HG02943 (cell line): ENCODE measurements around the gene ATP7A.
"Not testable (repeated sequence)": the region's sequence is repeated elsewhere in the genome, so short reads cannot be mapped to it uniquely, and the experiment has no call there.

Experiments
- ATAC-seq: cut with Tn5 transposase; IDR thresholded peaks from one replicate; pipeline ENCODE4 v1.9.1; 2021; ENCODE audit warnings: mild to moderate bottlenecking, low read depth, moderate library complexity; ENCODE audit not compliant: unreplicated experiment

ATP7A gene

DNA sequence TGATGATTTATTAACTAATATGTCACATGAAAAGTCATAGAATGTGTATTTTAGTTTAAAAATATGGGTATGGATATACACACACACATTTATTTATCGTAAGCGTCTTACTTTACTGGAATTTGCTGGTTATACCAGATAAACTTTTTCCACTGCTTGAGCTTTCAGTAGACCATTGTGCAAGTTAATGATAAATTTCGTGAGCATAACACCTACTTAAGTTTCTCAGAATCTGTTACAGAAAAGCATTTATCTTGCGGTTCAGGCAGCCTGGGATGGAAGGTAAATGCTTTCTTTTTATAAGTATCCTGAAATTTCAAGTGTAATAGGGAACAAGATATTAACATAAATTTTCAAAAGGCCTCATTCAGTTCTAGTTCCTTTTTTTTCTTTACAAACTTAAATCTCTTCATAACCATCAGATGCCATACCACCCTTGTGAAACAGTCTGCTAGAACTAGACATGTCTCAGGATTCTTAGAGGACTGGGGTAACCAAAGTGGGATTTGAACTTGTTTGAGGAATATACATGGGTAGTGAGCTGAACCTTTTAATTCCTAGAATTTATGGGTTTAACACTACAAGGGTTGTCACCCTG is 27.7 kb downstream of the ATP7A start:
- no peak for ATAC-seq

DNA sequence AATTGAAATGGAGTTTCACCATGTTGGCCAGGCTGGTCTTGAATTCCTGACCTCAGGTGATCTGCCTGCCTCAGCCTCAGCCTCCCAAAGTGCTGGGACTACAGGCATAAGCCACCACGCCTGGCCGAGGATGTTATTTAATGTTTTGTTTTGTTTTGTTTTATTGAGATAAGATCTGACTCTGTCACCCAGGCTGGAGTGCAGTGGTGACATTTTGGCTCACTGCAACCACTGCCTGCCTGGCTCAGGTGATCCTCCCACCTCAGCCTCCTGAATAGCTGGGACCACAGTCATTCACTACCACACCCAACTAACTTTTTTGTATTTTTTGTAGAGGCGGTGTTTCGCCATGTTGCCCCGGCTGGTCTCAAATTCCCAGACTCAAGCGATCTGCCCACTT is 34.5 kb downstream of the ATP7A start:
- ATAC-seq, result not testable (repeated sequence)

DNA sequence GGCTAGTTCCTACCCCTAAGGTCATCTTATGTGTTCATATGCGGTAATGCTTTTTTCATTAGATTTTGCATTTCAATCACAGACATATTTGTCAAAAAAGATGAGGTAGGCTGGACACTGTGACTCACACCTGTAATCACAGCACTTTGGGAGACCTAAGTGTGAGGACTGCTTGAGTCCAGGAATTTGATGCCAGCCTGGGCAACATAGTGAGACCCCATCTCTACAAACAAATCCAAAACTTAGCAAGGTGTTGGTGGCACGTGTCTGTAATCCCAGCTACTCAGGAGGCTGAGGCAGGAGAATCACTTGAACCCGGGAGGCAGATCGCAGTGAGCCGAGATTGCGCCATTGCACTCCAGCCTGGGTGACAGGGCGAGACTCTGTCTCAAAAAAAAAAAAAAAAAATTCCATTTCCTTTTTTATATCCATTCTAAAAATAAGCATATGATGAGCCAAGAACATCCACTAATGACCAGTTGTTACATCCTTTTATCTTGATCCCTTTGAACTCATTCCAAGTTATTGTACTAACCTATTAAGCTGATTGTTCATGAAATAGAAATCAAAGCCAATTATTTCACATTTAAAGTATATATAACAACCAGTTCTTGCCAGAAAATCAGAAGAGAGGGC is 35.5 kb downstream of the ATP7A start:
- ATAC-seq, result no peak

DNA sequence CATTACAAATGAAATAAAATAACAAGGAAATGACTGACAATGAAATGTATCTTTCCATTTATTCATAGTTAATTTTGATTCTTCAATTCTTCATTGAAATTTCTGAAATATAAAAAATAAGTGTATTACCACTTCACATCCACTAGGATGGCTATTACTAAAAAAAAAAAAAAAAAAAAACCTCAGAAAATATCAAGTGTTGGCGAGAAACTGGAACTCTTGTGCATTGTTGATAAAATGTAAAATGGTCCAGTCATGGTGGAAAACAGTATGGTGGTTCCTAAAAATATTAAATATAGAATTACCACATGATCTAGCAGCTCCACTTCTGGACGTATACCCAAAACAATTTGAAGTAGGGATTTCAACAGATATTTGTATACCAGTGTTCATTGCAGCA is 36.1 kb downstream of the ATP7A start:
- no peak for ATAC-seq

DNA sequence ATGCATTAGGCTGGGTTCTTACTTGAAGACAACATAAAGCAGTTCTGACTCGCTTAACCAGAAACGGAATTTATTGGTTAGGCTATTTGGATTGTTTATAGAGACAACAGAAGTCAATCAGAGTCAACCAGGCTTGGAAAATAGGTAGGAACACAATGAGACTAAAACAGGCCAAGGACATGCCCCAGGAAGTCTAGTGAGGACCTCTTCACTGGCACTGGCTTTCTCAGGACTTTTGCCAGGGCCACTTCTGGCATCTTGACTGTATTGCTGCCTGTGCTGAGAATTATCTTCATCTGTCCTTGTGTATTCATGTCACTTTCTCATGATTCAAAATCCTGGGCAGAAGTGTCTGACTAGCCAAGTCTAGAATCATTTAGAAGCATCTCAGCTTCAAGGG is 39.3 kb downstream of the ATP7A start:
- ATAC-seq, result no peak

DNA sequence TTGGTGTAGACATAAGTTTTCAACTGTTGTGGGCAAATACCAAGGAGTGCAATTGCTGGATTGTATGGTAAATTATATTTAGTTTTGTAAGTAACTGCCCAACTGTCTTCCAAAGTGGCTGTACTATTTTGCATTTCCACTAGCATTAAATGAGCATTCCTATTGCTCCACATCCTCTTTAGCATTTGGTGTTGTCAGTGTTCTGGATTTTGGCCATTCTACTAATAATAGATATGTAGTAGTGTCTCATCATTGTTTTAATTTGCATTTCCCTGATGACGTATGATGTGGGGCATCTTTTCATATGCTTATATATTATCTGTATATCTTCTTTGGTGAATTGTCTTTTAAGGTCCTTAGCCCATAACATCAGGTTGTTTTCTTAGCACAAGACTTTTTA is 41.7 kb downstream of the ATP7A start:
- ATAC-seq, result no peak

DNA sequence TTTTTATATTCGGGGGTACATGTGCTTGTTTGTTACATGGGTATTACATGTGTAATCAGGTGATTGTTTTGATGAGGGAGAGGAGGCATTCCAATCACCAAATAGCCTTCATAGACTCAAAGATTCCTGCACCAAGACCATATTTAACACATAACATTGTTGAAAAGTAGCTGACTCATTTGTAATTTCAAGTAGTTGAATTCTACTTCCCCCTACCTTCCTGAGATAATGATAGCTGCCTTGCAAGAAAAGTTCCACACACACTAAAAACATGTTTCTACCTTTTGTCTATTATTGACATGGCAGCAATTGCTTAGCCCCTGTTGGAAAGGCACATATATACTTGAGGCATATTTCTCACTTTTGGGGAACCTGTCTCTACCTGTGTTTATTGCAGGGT is 42.8 kb downstream of the ATP7A start:
- no peak for ATAC-seq

DNA sequence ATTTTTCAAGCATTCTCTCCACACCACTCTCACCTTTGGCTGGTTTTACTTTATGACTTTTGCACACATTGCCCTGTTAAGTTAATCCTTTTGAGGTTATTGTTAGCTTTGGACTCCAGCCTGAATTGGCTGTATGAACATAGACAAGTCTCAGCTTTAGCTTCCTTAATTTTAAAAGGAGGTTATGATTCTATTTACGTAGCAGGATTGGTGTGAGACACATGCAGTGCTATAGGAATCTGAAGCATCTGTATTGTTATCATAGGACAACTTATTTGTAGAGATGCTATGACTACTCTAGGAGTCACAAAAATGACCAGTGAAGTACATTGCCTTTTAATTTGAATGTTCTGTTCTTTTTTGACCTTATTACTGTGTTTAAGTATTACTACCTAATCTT is 43.2 kb downstream of the ATP7A start:
- no peak for ATAC-seq

DNA sequence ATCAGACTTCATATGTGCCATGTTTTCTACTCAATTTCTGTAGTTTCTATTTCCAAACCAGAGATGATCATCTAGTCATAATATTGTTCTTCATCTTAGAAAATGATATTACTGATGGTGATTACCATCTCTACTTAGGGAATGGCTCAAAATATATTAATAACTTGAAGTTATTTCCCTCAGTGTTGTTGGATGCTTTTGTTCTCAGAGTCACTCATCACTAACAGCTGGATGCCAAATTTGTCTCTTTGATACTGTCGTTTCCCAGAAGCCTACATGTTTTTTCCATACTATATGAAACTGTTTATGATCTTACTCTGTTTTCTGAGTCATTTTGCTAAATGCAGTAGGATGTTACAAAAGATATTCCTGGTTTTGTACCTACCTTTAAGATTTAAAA is 50.1 kb downstream of the ATP7A start:
- no peak for ATAC-seq

DNA sequence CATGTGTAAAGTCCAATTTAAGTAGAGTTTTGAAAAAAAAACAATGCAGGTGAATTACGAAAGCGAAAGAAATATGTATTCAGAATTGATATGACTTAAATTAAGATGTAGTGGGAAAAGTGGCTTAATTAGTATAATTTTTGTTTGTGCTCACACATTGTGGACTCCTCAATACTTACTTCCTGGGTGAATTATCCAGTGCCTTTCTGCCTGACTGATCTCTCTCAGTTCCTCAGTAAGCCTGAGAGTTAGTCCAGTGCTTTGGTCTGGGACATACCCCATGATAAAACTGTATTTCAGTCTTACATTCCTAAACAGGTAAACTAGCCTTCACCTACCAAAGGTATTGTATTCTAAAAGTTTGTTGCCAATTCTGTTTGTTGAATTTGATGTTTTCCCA is 50.6 kb downstream of the ATP7A start:
- ATAC-seq, result no peak

DNA sequence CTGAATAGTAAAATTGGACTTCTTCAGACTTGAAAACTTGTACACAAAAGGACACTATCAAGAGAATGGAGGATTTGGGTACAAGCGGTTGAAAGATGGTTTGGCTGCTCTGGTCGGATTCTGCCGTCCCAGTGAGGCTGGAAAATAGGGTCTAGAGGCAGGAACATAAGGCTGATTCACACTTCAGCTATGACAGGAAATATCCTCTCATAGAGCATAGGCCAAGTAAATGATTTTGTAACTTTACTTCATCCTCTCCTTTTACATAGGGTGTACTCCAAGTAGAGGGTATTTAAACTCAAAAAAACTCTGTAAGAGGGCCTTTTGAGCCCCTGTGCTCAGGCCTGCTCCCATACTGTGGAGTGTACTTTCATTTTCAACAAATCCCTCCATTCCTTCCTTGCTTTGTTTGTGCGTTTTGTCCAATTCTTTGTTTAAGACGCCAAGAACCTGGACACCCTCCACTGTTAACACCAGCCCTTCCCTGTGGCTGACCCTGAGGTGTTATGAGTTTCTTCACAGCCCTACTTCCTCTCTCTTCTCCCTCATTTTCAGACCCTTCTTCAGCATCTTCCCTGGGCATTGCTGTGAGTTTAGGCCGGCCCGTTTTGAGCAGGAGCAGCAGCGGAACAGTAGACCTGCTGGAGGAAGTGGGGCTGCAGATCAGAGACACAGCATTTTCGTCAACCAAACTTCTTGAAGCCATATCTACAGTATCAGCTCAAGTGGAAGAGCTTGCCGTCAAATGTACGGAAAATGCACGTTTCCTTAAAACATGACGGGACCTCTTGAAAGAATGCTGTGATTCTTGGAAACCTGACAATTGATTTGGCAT is 51.8 kb downstream of the ATP7A start:
- no peak for ATAC-seq

DNA sequence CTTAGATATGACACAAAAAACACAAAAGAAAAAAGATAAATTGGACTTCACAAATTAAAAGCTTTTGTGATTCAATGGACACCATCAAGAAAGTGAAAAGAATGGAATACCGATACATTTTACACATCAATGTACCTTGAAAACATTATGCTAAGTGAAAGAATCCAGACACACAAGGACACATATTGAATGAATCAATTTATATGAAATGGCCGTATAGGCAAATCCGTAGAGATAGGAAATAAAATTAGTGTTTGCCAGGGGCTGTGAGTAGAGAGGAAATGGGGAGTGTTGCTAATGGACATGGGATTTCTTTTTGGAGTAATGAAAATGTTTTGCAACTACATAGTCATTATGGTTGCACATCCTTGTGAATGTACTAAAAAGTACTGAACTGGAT is 55.9 kb downstream of the ATP7A start:
- no peak for ATAC-seq

DNA sequence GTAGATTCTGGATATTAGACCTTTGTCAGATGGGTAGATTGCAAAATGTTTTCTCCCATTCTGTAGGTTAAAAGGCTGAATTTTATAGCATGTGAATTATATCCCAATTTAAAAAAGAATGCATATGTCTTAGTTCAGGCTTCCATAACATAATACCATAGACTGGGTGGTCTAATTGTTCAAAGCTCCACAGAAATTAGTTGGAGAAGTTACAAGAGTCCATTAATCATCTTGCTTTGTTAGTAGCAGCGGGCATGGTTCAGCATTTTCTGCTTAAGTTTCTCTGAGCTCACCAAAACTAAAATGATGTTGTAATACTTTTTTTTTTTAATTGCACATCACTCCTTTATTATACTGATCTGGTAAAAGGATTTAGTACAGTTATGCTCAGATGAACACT is 57.1 kb downstream of the ATP7A start:
- ATAC-seq, result no peak

DNA sequence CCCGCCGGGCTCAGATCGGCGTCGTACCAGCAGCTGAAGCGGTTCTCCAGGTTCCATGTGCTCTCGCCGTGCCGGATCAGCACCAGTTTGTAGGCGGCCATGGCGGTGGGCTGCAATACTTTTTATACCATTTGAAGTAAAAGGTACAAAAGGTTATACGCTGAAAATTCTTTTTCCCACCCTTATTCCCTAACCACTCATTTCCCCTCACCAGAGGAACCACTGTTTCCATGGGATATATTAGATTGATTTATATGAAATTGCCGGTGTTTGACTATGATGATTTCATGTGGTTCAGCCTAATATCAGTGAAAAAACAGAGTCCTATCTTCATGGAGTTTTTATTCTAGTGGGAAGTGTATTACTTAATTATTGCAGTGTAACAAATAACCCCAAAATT is 59.0 kb downstream of the ATP7A start, which contains the start of gene PGAM4:
Gene PGAM4 (minus strand): TSS at position 101 of the 400 bp plus-strand sequence. CDS start 0 bp downstream, at position 101.
- ATAC-seq, result no peak

DNA sequence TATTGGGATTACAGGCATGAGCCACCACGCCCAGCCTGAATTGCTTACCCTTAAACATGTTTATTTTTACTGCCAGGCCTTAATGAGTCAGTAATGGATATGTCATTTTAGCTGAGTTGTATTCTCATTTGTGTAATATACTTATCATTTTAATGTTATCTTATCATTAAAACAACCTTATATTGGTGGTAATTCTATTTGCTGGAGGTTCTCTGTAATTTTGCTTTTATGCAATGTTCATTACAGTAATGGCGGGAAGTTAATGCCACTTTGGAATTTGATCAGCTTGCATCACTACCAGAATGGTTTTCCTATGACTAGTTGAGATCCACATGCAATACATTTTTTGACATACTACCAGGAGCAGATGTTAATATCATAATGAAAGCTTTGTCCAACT is 65.3 kb downstream of the ATP7A start:
- ATAC-seq, result no peak

DNA sequence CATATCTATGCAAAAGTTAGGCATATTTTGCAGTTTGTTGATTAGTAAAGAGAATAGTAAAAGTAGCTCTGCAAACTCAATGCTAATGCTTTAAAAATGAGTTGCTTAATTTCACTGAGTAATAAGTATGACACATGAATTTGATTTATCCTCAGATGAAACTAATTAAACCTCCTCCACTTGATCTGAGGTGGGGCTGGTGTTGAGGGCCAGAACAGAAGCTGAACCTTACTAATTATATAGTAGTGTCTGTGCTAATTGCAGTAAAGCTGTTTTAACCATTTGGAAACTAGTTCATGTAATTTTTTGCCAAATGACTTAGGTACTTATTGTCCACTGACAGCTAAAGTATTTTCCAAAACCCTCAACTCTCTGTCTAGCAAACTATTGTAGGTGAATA is 66.6 kb downstream of the ATP7A start:
- ATAC-seq, result no peak

DNA sequence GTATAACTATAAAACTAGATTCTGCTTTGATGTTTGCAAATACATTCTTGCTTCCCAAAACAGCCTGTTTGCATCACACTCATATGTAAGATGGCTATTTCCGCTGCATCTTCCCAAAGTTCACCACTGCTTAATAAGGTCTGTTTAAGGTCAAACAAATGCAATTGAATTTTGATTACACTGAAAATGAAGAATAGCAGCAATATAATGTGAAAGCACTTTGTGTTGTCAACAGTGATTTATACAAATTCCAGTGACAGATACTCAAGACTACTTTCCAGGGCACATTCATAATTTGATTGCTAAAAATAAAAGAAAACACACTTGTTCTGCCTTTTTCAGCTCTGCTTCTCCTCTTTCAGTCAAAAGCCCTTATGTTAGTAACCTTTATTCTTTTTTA is 67.0 kb downstream of the ATP7A start:
- ATAC-seq, result no peak

DNA sequence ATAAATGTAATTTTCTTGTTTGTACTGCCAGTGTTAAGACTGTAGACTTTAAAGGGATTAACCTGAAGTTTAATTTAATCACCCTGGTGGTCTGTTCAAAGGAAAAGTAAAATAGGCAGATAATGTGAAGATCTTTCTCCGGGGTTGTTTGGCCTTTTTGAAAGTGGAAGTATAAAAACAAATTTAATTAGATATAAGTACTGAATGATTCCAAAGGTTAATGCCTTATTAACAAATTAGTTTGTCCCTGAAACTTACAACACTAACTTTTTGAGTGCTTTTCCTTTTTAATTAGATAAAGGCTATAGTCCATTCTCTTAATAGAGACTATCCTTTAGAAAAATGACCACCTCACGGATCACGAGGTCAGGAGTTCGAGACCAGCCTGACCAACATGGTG is 69.4 kb downstream of the ATP7A start:
- no peak for ATAC-seq

DNA sequence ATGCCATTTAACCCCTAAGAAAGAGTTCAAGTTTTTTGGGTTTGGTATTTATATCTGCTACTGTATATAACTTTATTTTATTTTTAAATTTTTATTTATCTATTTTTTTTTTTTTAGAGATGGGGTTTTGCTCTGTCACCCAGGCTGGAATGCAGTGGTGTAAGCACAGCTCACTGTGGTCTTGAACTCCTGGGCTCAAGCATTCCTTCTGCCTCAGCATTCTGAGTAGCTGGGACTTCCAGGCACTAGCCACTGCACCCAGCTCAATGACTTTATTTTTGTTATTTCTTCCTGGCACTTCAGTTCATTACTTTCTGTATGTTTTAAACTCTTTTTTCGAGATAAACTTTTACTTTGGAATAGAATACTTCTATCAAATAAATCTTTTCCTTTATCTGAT is 101.4 kb downstream of the ATP7A start:
- no peak for ATAC-seq

DNA sequence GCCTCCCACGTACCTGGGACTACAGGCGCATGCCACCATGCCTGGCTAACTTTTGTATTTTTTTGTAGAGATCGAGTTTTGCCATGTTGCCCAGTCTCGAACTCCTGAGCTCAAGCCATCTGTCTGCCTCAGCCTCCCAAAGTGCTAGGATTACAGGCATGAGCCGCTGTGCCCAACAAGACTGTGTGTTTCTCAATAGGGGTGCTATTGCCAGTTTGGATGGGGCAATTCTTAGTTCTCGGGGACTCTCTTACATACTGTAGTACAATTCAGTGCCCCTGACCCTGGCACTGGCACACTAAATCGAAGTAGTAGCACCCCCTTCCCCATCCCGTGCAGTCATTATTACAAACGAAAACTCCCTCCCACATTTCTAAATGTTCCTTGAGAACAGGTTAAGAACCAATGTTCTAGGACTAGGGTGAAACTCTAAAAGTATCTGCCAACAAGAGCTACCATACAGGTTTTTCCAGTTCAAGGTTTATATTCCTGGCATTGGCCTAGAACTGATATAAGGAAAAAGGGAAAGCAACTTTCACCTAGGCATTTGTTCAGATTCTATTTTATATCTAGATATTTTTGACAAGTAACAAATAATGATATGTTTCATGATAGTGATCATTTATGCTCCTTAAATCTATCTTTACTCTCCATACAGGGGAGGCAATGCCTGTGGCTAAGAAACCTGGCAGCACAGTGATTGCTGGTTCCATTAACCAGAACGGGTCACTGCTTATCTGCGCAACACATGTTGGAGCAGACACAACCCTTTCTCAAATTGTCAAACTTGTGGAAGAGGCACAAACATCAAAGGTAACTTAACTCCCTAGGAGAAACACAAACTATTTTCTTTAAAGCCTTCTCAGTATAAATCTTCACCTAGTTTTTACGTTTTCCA is 109.3 kb downstream of the ATP7A start:
- ATAC-seq, result no peak
